HG03575 (cell line): Measurements from ENCODE around the gene ARFRP1.

Experiments
- ATAC-seq: cut with Tn5 transposase; IDR thresholded peaks from one replicate; pipeline ENCODE4 v1.9.1; 2021; ENCODE audit not compliant: unreplicated experiment, insufficient number of reproducible peaks, low FRiP score; ENCODE audit errors: extremely low read depth

The ARFRP1 gene

DNA sequence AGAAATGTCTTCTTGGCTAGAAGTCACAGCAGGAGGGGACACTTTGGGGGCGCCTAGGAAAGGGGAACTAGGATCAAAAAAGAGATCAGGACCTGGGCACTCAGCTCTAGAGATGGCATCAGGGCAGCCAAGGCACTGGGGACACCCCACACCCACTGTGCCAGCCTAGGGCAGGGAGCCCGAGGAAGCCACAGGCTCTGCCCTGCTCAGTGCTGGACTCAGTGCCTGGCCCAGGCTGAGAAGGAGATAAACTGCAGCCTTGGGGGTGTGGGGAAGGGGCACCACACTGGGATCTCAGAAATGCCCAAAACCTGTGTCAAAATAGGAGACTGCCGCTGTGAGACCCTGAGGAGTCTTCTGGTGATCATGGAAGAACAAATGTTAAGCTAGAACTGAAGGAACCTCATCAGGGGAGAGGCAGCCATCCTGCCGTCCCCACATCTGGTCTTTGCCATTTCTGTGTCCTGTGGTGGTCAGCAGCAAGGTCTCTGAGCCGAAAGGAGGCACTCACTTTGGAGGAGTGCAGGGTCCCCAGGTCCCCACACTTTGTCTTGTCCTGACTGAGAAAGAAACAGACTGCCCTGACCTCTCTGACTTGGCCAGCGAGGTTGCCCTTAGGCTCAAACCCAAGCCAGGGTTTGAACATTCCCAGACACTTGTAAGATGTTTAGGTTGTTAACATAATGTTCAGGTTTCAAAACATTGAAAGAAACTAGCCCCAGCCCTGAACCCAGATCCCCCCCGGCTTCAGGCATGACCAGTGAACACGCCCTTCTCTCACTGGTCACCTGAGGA, 2.3 kb downstream of the ARFRP1 start:
- ATAC-seq, result no peak

DNA sequence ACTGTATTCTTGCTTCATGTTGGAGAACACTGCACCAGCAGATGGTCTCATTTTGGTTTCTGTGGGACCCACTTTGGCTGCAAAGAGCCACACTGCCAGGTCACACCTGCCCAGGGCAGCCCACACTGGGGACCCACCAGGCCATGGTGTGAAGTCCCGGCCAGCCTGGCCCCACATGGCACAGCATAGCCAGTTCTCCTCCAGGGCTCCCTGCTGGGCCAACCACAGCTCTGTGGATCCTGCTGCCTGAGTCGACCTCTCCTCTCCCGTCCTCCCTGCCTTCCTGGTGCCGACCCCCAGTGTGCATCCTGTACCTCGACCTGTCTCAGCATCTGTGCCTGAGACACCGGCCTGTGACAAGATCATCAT, 3.0 kb downstream of the ARFRP1 start:
- no peak for ATAC-seq

DNA sequence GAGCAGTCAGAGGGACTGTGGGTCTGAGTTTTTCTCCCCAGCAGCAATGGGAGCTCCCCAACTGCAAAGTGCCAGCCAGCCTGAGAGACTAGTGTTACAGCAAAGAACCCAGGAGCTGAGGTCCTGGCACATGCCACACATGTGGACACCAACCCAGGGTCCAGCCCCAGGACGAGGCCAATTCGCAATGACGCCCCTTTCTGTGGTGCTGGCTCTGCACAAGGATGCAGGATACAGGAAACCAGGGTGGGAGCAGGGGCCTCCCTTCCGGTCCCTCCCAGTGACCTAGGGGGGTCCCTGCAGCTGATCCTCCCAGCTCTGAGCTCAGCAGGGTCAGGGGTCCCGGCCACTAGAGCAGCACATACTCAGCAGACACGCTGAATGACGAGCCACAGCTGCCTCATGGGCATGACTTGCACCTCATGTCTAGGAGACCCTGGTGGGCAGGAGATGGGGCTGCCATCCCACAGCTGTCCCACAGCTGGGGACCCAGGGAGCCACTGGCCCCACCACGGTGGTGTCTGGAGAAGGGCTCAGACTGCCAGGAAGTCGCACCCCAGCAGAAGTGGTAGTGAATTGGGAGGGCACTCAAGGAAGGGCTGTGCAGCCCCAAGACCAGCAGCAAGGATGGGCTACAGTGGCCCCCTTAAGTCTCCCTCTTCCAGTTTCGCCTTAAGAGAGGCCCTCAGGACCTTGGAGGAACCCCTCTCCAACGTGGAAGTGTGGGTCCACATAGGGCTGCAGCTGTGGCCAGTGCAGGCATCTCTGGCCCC, 3.6 kb downstream of the ARFRP1 start:
- ATAC-seq, result no peak

DNA sequence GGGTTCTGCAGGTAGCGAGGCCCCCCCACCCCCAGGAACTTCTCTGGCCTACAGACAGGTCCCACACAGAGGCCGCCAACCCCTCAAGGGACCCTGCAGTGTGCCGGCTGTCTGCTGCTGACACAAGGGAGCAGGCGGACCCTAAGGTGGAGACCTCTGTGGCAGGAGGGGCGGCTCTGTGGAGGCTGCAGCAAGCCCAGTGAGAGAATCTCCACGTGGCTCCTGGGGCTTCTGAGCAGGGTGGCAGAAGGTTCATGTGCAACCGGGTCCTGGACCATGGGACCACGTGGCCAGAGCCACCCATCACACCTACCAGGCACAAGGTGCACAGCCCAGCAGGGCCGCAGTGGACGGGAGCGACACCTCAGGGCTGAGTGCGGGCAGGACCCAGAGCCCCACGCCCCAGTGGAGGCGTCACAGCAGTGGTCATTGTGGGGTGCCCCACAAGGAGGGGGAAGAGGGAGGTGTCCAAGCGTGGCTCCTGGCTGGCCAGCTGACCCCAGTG, 4.3 kb downstream of the ARFRP1 start:
- ATAC-seq, result no peak

DNA sequence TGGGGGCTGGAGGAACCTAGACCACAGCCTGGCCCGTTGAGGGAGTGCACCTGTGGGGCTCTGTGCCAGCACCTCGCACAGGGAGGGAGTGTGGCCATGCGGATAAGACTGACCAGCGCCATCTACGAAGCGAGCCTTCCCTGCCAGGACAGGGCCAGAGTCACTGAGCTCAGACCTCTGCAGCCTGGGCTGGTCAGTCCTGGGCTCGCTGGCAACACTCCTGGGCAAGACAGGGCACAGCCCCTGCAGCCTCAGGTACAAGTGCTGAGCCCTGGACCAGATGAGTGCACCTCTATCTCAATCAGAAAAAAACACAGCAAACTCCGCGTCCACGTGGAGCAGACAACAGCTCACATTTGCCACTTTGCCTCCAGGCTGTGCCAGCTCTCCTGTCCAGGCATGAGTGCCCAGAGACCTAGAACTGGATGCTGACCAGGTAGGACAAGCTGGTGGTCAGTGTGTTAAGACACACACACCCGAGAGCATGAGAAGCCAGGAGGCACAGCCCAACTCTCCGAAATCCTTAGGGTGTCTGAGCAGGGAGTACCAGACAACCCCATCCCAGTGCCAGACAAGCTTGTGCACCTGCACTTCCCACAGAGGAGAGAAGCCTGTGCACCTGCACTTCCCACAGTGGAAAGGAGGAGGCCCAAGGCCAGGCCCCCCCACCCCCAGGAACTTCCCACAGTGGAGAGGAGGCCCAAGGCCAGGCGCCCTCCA, 4.9 kb downstream of the ARFRP1 start:
- ATAC-seq, result no peak

DNA sequence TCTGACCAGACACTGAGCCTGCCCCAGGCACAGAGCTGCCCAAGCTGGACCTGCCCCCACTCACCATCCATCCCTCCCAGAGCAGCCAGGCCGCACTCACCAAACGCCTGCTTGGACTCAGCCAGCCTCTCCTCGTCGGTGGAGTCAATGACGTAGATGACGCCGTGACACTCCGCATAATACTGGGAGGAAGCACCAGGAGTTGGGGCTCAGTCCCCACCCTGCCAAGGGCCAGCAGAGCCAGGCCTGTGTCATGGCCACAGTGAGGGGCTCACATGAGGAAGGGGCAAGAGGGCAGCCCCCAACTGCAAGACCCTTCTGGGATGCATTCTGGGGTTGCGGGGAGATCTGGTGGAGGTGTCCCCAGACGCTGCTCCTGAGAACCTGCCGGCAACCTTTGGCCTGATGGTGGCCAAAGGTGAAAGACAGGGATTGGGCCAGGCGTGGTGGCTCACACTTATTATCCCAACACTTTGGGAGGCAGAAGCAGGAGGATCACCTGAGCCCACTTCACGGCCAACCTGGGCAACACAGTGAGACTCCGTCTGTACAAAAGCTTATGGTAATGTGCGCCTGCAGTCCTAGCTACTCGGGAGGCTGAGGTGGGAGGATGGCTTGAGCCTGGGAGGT, 5.6 kb downstream of the ARFRP1 start:
- no peak for ATAC-seq

DNA sequence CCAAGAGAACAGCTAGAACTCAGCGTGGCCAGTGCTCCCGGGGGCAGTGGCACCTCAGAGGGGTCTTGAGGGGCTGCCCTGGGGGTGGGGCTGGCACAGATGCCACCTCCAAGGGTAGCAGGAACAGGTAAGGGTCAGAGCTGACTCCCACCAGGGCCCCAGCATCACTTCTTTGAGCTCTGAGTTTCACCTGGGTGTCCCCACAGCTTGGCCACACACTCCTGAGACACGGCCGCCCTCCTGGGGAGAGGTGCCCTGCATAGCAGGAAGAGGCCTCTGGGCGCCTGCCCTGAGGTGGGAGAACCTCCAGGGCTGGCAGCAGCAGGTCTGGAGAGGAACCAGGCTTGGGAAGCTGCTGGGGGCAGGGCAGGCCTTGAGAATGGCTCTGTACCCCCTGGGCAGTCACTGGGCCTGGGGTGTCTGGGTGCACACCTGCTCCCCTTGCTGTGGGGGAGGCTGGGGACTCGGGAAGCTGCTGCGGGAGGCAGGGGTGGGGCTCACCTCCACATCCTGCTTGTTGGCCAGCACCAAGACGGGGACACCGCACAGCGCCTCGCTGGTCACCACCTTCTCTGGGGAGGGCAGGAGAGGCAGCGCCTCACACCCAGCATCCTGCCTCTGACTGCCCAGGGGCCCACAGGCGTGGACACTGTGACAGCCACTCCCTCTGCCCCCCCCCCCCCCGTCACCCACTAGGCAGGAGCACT, 6.3 kb downstream of the ARFRP1 start:
- ATAC-seq, result no peak

DNA sequence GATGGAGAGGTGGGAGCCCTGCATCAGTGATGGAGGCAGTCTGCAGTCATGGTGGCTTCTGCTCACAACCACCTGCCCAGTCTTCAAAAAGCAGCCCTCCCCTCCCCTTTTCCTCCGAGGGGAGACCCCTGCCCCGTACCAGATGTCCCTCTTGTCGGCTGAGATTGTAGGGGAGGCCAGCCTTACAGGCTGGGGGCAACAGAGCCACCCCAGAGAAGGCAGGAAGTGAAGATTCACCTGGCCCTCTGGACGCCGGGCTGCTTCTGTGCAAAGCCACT, 6.8 kb downstream of the ARFRP1 start:
- ATAC-seq, result no peak

DNA sequence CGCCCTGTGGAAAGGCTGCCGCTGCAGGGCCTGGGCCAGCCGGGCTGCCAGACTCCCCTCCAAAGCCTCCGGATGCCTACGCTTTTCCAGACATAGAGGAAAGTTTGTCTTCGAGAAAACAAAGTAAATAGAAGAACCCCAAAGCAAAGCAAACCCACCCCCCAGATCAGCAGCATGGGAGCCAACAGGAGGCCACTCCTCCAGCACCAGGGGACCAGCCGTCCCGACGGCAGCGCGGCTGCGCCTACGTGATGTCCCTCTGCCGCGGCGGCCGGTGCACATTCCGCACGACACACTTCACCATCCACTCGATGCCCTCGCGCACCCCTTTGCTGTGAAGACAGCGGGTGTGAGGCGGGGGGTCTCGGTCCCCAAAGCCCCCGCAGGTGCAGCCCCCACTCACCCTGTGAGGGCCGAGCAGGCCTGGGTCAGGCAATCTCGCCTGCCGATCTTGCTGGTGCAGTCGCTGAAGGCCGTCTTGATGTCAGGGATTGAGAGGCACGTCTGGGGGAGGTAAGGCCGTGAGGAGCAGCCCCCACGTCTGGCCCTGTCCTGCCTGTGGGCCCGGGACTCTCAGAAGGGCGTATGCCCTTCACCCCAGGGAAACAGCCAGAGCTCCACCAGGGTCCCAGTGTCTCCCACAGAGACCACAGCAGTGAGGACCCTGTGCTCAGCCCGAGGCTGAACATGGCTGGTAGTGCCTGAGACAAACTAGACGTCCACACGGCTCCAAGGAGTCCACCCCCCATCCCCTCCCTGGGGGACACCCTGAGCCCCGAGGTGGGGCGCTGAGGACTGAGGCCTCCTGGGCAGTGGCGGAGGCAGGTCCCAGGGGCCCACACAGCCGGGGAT, 7.4 kb downstream of the ARFRP1 start:
- ATAC-seq, result no peak

DNA sequence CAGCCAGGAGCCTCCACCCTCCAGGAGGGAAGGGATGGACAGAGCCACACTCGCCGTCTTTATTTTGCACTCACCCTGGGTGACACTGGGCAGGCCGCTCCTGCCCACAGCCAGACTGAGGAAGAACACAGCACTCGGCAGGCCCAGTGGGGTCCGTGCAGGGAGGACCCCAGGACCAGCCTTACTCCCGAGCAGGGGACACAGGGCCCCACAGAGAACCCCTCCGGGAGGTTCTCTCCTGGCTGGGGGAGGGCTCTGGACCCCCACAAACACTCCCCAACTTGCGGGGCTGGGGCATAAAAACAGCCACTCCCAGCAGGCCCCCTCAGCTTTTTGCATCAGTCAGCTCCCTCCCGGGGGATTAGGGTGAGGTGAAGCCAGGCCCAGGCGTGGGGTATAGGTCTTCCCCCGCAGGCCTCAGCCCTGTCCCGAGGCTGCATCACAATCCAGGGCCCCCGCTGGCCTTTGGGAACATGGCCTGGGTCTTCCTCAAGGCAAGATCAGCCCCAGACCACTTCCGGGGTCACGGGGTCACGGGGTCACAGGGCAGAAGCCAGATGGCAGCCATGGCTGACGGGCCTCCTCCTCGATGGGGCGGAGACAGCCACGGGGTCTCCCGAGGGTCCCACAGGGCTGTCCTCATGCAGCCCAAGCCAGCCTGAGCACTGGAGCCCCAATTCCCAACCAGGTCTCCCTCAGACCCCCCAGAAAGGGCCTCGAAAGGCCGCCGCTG, 8.1 kb downstream of the ARFRP1 start:
- ATAC-seq, result no peak

DNA sequence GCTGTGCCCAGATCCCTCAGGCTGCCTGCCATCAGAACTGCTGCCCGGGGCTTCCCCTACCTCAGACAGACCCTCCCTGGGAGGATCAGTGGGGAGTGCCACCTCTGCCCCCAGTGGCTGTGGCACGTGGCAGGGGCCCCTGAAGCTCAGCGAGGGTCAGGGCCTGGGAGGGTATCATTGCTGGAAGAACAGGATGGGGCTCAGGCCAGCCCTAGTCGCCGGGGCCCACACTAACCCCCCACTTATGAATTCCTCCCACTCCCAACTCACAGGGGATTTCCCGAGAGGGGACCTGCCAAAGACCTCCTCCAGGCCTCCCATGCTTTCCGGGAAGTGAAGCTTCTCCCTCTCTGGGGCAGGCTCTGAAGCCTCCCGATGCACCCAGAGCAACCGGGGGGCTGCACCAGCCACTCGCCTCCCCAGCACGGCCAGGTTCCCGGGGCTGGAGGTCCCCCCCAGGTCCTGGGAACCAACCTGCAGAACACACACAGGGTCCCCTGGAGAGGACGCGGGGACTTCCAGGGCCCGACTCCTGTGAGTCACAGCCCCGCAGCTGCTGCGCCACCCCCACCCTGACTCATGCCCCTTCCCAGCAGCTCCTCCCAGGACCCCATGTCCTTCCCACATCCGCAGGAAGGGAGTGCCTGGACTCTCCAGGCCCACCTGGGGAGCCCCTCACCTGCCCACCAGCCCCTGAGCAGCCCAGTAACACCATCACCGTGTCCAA, 8.9 kb downstream of the ARFRP1 start:
- no peak for ATAC-seq

DNA sequence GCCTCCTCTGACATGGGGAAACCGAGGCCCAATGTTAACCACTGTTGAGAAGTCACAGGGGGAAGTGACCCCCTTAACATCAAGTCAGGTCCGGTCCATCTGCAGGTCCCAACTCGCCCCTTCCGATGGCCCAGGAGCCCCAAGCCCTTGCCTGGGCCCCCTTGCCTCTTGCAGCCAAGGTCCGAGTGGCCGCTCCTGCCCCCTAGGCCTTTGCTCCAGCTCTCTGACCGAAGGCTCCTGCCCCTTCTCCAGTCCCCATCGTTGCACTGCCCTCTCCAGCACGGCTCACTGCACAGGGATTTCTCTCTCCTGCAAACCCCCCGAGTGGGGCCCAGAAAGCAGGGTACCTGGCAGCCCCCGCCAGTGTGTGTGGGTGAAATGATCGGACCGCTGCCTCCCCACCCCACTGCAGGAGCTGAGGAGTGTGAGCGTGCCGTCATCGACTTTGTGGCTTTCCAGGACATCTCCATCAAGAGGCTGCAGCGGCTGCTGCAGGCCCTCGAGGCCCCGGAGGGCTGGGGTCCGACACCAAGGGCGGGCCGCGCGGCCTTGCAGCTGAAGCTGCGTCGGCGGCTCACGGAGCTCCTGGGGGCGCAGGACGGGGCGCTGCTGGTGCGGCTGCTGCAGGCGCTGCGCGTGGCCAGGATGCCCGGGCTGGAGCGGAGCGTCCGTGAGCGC, 9.8 kb downstream of the ARFRP1 start:
- no peak for ATAC-seq

DNA sequence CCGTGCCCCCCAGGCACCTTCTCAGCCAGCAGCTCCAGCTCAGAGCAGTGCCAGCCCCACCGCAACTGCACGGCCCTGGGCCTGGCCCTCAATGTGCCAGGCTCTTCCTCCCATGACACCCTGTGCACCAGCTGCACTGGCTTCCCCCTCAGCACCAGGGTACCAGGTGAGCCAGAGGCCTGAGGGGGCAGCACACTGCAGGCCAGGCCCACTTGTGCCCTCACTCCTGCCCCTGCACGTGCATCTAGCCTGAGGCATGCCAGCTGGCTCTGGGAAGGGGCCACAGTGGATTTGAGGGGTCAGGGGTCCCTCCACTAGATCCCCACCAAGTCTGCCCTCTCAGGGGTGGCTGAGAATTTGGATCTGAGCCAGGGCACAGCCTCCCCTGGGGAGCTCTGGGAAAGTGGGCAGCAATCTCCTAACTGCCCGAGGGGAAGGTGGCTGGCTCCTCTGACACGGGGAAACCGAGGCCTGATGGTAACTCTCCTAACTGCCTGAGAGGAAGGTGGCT, 10.4 kb downstream of the ARFRP1 start:
- ATAC-seq, result no peak

DNA sequence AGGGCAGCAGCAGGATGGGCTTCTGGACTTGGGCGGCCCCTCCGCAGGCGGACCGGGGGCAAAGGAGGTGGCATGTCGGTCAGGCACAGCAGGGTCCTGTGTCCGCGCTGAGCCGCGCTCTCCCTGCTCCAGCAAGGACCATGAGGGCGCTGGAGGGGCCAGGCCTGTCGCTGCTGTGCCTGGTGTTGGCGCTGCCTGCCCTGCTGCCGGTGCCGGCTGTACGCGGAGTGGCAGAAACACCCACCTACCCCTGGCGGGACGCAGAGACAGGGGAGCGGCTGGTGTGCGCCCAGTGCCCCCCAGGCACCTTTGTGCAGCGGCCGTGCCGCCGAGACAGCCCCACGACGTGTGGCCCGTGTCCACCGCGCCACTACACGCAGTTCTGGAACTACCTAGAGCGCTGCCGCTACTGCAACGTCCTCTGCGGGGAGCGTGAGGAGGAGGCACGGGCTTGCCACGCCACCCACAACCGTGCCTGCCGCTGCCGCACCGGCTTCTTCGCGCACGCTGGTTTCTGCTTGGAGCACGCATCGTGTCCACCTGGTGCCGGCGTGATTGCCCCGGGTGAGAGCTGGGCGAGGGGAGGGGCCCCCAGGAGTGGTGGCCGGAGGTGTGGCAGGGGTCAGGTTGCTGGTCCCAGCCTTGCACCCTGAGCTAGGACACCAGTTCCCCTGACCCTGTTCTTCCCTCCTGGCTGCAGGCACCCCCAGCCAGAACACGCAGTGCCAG, 11.0 kb downstream of the ARFRP1 start, which contains the start of gene TNFRSF6B:
Gene TNFRSF6B, plus strand, starts transcription at position 25 of the 729 bp plus-strand sequence. Its CDS starts 116 bp downstream, at position 141.
- no peak for ATAC-seq

DNA sequence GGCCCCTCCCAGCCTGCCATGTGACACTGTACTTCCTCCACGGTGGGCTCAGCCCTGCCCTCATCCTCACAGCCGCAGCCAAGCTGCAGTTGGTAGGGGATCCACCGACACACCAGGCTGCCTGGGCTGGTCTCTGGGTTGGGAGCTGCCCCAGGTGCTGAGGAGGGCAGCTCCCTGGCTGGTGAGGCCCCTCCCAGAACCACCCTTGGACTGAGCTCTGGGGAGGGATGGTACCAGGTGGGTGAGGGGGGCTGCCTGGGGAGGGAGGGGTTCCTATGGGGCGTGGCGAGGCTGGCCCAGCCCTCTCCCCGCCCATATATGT, 11.5 kb downstream of the ARFRP1 start:
- no peak for ATAC-seq
